Activated CD4-positive, alpha-beta memory T cell treated with anti-CD3 and anti-CD28 coated beads, Interleukin-2, amount 10 ng/mL, durations not matched to agents 7 days and 5 days (primary cell): Measurements from ENCODE around the gene PTGDR2. TPM values are rescaled to one million over a fixed set of nuclear protein-coding genes. Genes with fewer than 3 reads are reported as not detected.

Source experiments
- CTCF ChIA-PET: fragments of 350-600 bp; sonication (Branson Sonifier 250); formaldehyde crosslinking; loops from one replicate; lab custom pipeline; 2021; ENCODE audit warnings: antibody characterized with exemption, inconsistent platforms; lab: Charles Lee
- POLR2A ChIA-PET: fragments of 350-600 bp; sonication (Branson Sonifier 250); formaldehyde crosslinking; loops from one replicate; lab custom pipeline; 2021; ENCODE audit warnings: antibody characterized with exemption; lab: Charles Lee
- DNase-seq: peaks from one replicate; pipeline ENCODE4 v3.0.0-alpha.2; 2020
- H3K27ac Mint-ChIP-seq: one replicate; pipeline ENCODE4 v1.8.0; 2021; ENCODE audit warnings: mild to moderate bottlenecking, mixed read lengths
- H3K27me3 Mint-ChIP-seq: one replicate; pipeline ENCODE4 v1.8.0; 2021; ENCODE audit warnings: mixed read lengths
- H3K36me3 Mint-ChIP-seq: one replicate; pipeline ENCODE4 v1.8.0; 2021; ENCODE audit warnings: low read depth, mixed read lengths
- H3K4me1 Mint-ChIP-seq: one replicate; pipeline ENCODE4 v1.8.0; 2021; ENCODE audit warnings: mixed read lengths
- H3K4me3 Mint-ChIP-seq: one replicate; pipeline ENCODE4 v1.8.0; 2021; ENCODE audit warnings: mild to moderate bottlenecking, mixed read lengths
- H3K9me3 Mint-ChIP-seq: one replicate; pipeline ENCODE4 v1.8.0; 2021; ENCODE audit warnings: mixed read lengths
- total RNA-seq, 2 experiments: library from RNA; stranded (reverse); gene quantifications; one replicate each; pipeline ENCODE4 v1.2.3, GENCODE V29; 2021

The PTGDR2 gene
- total RNA-seq, 2 experiments from 2014 or later, result 5.7 TPM

GRCh38 chr11:60803273-60803936, 52.3 kb downstream of the PTGDR2 start:
- H3K4me1 Mint-ChIP-seq, result no peaks in the 10 kb centered on the region
- ChIA-PET POLR2A (no interaction called here), CTCF (no interaction called here)
- DNase-seq, result no peak
- no peaks in the 10 kb centered on the region for H3K9me3 Mint-ChIP-seq
- H3K36me3 Mint-ChIP-seq, result no peaks in the 10 kb centered on the region
- H3K4me3 Mint-ChIP-seq, result no peak overlapping the region
- H3K27ac Mint-ChIP-seq, result no peak overlapping the region
- peaks cover 12% of the 10 kb centered on the region for H3K27me3 Mint-ChIP-seq

GRCh38 chr11:60801194-60801593, 54.6 kb downstream of the PTGDR2 start:
- Mint-ChIP-seq H3K9me3 (no peaks in the 10 kb centered on the region), H3K27me3 (peaks cover 12% of the 10 kb centered on the region), H3K36me3 (no peaks in the 10 kb centered on the region), H3K4me3 (no peak overlapping the region), H3K27ac (no peak overlapping the region), H3K4me1 (no peaks in the 10 kb centered on the region)
- CTCF ChIA-PET, result no interaction called here
- POLR2A ChIA-PET, result no interaction called here
- DNase-seq, result no peak

Other genes with a start within 250 kb of the PTGDR2 start
- not detected for gene MS4A8, start 156.3 kb downstream of the PTGDR2 start, total RNA-seq
- gene MS4A18, start 131.2 kb downstream of the PTGDR2 start, total RNA-seq, result not detected
- gene MS4A15, start 99.1 kb downstream of the PTGDR2 start, total RNA-seq, result not detected
- gene MS4A10, start 70.6 kb downstream of the PTGDR2 start, total RNA-seq, result not detected
- 10 to 100 TPM; 15.3 to 16.5 TPM for gene CCDC86, start 13.8 kb downstream of the PTGDR2 start, total RNA-seq
- under 1 TPM in 1 of 2 experiments, not detected in 1; 0.18 TPM for gene ZP1, start 11.6 kb upstream of the PTGDR2 start, total RNA-seq
- gene PRPF19, start 50.6 kb upstream of the PTGDR2 start, total RNA-seq, result 100 to 1,000 TPM in 1 of 2 experiments, 10 to 100 TPM in 1; 99.2 to 103 TPM
- gene TMEM109, start 58.2 kb upstream of the PTGDR2 start, total RNA-seq, result 100 to 1,000 TPM; 101 to 110 TPM
- under 1 TPM in 1 of 2 experiments, not detected in 1; 0.30 TPM for gene TMEM132A, start 68.5 kb upstream of the PTGDR2 start, total RNA-seq
- gene SLC15A3, start 96.2 kb upstream of the PTGDR2 start, total RNA-seq, result 1 to 10 TPM in 1 of 2 experiments, under 1 TPM in 1; 0.28 to 1.0 TPM
- 100 to 1,000 TPM; 293 to 299 TPM for gene CD6, start 115.7 kb upstream of the PTGDR2 start, total RNA-seq
- 100 to 1,000 TPM; 359 to 373 TPM for gene CD5, start 246.5 kb upstream of the PTGDR2 start, total RNA-seq